SK-N-SH treated with all-trans-retinoic acid at 6 μM for 48 hours (cell line): ENCODE results near the gene PPM1H.

Experiments used
- ATAC-seq: fragments of 200-7000 bp; cut with Tn5 transposase; 3 replicates; pipeline ENCODE4 v1.9.1; 2020; ENCODE audit warnings: mild to moderate bottlenecking, moderate library complexity
- ARNTL ChIP-seq: fragments of 450-650 bp; formaldehyde crosslinking; IDR thresholded peaks from 2 replicates; pipeline ENCODE4 v1.5.0; 2020; ENCODE audit warnings: low read depth, mild to moderate bottlenecking, moderate library complexity, borderline replicate concordance
- ESRRG ChIP-seq: fragments of 250-450 bp; sonication (Bioruptor Pico); IDR thresholded peaks from 2 replicates; pipeline ENCODE4 v1.6.1; 2021; ENCODE audit warnings: mild to moderate bottlenecking
- GLIS3 ChIP-seq: fragments of 250-450 bp; sonication (Bioruptor Pico); IDR thresholded peaks from 2 replicates; pipeline ENCODE4 v1.5.0; 2020; ENCODE audit warnings: mild to moderate bottlenecking, moderate library complexity
- ISL1 ChIP-seq: fragments of 250-450 bp; sonication (Bioruptor Pico); IDR thresholded peaks from 2 replicates; pipeline ENCODE4 v2.1.2; 2022; ENCODE audit warnings: mild to moderate bottlenecking, moderate library complexity
- OSR1 ChIP-seq: fragments of 250-450 bp; sonication (Bioruptor Pico); IDR thresholded peaks from 2 replicates; pipeline ENCODE4 v1.8.0; 2022; ENCODE audit warnings: moderate library complexity, mild to moderate bottlenecking, inconsistent platforms
- PPARA ChIP-seq: fragments of 250-450 bp; sonication (Bioruptor Pico); IDR thresholded peaks from 2 replicates; pipeline ENCODE4 v1.5.0; 2020; ENCODE audit warnings: mild to moderate bottlenecking, borderline replicate concordance
- SNAI2 ChIP-seq: fragments of 250-450 bp; sonication (Bioruptor Pico); IDR thresholded peaks from 2 replicates; pipeline ENCODE4 v1.5.0; 2020; ENCODE audit warnings: mild to moderate bottlenecking, moderate library complexity
- TOX ChIP-seq: fragments of 250-450 bp; sonication (Bioruptor Pico); IDR thresholded peaks from 2 replicates; pipeline ENCODE4 v1.8.0; 2021; ENCODE audit warnings: mild to moderate bottlenecking, moderate library complexity, borderline replicate concordance
- ZC3H10 ChIP-seq: fragments of 250-450 bp; sonication (Bioruptor Pico); IDR thresholded peaks from 2 replicates; pipeline ENCODE4 v1.5.1; 2021; ENCODE audit warnings: mild to moderate bottlenecking, moderate library complexity
- ZFP3 ChIP-seq: fragments of 250-450 bp; sonication (Bioruptor Pico); IDR thresholded peaks from 2 replicates; pipeline ENCODE4 v1.5.0; 2020; ENCODE audit warnings: mild to moderate bottlenecking, moderate library complexity
- ZFP30 ChIP-seq: fragments of 450-650 bp; formaldehyde crosslinking; IDR thresholded peaks from 2 replicates; pipeline ENCODE4 v1.5.0; 2022; ENCODE audit warnings: mild to moderate bottlenecking, moderate library complexity
- ZNF565 ChIP-seq: fragments of 450-650 bp; formaldehyde crosslinking; conservative IDR thresholded peaks from 2 replicates; pipeline ENCODE4 v1.5.0; 2020; ENCODE audit warnings: low read depth, mild to moderate bottlenecking, moderate library complexity
- ZNF70 ChIP-seq: fragments of 450-650 bp; formaldehyde crosslinking; IDR thresholded peaks from 2 replicates; pipeline ENCODE4 v1.5.0; 2020; ENCODE audit warnings: mild to moderate bottlenecking, moderate library complexity
- ZNF8 ChIP-seq: fragments of 450-650 bp; formaldehyde crosslinking; IDR thresholded peaks from 2 replicates; pipeline ENCODE4 v1.5.0; 2020; ENCODE audit warnings: mild to moderate bottlenecking, moderate library complexity
- TF ChIP-seq, protein P1 (sequence below): fragments of 250-450 bp; sonication (Bioruptor Pico); IDR thresholded peaks from 2 replicates; pipeline ENCODE4 v1.5.1; 2021; ENCODE audit warnings: mild to moderate bottlenecking, moderate library complexity
- TF ChIP-seq, protein P2 (sequence below): fragments of 250-450 bp; sonication (Bioruptor Pico); IDR thresholded peaks from 2 replicates; pipeline ENCODE4 v1.8.0; 2021; ENCODE audit warnings: low read depth, mild to moderate bottlenecking, moderate library complexity, borderline replicate concordance
- TF ChIP-seq, protein P3 (sequence below): fragments of 250-450 bp; sonication (Bioruptor Pico); IDR thresholded peaks from 2 replicates; pipeline ENCODE4 v1.5.1; 2020; ENCODE audit warnings: low read depth, mild to moderate bottlenecking, moderate library complexity
- TF ChIP-seq, protein P4 (sequence below): fragments of 250-450 bp; sonication (Bioruptor Pico); IDR thresholded peaks from 2 replicates; pipeline ENCODE4 v1.8.0; 2020; ENCODE audit warnings: mild to moderate bottlenecking, moderate library complexity, borderline replicate concordance

The PPM1H gene

DNA sequence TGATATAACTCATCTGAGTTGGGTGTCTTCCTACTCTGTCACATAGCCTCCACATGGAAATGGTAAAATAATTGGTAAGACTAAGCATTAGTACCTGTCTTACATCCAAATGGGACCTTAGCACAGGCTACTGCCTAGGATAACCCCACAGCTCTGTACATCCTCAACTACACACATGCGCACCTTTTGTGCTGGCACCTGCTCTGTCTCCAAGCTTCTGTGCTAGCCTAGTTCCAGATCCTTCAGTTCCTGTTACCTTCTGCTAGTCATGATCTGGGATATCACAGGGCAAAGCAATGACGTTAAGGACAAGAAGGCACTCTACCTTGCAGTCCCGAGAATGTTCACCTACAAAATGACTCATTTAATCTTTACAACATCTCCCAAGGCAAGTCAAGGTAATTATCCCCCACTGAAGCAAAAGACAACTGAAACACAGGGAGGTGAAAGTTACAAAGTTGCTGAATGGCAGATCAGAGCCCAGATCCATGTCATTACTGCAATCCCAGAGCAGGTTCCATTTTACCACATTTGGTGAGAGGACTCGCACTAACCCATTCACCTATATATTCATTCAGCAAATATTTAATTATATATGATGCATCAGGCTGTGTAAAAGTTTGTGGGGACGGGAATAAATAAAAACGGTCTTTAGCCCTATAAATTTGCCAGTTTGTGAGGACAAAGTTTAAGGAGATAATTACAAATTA, 61.7 kb downstream of the PPM1H start:
- no peak for ATAC-seq
- TF ChIP-seq OSR1 (CRISPR knock-in tag): no peak
- TF ChIP-seq ZFP30: no peak
- TF ChIP-seq TOX (CRISPR knock-in tag): no peak
- TF ChIP-seq, protein P1, sequence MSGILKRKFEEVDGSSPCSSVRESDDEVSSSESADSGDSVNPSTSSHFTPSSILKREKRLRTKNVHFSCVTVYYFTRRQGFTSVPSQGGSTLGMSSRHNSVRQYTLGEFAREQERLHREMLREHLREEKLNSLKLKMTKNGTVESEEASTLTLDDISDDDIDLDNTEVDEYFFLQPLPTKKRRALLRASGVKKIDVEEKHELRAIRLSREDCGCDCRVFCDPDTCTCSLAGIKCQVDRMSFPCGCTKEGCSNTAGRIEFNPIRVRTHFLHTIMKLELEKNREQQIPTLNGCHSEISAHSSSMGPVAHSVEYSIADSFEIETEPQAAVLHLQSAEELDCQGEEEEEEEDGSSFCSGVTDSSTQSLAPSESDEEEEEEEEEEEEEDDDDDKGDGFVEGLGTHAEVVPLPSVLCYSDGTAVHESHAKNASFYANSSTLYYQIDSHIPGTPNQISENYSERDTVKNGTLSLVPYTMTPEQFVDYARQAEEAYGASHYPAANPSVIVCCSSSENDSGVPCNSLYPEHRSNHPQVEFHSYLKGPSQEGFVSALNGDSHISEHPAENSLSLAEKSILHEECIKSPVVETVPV (CRISPR knock-in tag): no peak
- TF ChIP-seq, protein P2, sequence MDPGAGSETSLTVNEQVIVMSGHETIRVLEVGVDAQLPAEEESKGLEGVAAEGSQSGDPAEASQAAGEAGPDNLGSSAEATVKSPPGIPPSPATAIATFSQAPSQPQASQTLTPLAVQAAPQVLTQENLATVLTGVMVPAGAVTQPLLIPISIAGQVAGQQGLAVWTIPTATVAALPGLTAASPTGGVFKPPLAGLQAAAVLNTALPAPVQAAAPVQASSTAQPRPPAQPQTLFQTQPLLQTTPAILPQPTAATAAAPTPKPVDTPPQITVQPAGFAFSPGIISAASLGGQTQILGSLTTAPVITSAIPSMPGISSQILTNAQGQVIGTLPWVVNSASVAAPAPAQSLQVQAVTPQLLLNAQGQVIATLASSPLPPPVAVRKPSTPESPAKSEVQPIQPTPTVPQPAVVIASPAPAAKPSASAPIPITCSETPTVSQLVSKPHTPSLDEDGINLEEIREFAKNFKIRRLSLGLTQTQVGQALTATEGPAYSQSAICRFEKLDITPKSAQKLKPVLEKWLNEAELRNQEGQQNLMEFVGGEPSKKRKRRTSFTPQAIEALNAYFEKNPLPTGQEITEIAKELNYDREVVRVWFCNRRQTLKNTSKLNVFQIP (CRISPR knock-in tag): no peak
- TF ChIP-seq, protein P3, sequence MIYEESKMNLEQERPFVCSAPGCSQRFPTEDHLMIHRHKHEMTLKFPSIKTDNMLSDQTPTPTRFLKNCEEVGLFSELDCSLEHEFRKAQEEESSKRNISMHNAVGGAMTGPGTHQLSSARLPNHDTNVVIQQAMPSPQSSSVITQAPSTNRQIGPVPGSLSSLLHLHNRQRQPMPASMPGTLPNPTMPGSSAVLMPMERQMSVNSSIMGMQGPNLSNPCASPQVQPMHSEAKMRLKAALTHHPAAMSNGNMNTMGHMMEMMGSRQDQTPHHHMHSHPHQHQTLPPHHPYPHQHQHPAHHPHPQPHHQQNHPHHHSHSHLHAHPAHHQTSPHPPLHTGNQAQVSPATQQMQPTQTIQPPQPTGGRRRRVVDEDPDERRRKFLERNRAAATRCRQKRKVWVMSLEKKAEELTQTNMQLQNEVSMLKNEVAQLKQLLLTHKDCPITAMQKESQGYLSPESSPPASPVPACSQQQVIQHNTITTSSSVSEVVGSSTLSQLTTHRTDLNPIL (CRISPR knock-in tag): no peak
- TF ChIP-seq ESRRG (CRISPR knock-in tag): no peak
- TF ChIP-seq ZNF565 (CRISPR knock-in tag): no peak
- TF ChIP-seq, protein P4, sequence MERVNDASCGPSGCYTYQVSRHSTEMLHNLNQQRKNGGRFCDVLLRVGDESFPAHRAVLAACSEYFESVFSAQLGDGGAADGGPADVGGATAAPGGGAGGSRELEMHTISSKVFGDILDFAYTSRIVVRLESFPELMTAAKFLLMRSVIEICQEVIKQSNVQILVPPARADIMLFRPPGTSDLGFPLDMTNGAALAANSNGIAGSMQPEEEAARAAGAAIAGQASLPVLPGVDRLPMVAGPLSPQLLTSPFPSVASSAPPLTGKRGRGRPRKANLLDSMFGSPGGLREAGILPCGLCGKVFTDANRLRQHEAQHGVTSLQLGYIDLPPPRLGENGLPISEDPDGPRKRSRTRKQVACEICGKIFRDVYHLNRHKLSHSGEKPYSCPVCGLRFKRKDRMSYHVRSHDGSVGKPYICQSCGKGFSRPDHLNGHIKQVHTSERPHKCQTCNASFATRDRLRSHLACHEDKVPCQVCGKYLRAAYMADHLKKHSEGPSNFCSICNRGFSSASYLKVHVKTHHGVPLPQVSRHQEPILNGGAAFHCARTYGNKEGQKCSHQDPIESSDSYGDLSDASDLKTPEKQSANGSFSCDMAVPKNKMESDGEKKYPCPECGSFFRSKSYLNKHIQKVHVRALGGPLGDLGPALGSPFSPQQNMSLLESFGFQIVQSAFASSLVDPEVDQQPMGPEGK (CRISPR knock-in tag): no peak
- no peak for TF ChIP-seq PPARA (CRISPR knock-in tag)
- TF ChIP-seq ISL1 (CRISPR knock-in tag): no peak
- TF ChIP-seq GLIS3: no peak

DNA sequence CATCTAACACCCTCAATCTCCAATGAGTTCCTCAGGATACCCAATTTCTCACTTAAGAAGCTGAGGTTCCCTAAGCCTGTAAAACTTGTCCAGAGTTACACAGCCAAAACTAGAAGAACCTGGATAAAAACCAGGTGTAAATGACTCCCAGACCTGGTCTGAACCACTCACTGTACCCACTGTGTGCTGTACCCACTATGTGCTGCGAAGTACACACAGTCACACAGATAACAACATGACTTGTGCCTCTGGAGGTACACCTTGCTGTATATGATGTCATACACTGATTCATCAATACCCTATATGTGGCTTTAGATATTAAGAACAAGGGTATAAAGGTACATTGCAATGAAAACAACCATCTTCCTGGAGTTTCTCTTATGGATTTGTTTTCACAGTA, 66.1 kb downstream of the PPM1H start:
- no peak for ATAC-seq
- TF ChIP-seq ARNTL (no peak), ZFP3 (CRISPR knock-in tag) (no peak), ZNF70 (no peak), ZFP30 (no peak), ZNF8 (CRISPR knock-in tag) (no peak), GLIS3 (no peak), ISL1 (CRISPR knock-in tag) (no peak), ZC3H10 (no peak), SNAI2 (CRISPR knock-in tag) (no peak), TOX (CRISPR knock-in tag) (no peak), ESRRG (CRISPR knock-in tag) (no peak)
- TF ChIP-seq, protein P3 (CRISPR knock-in tag): no peak
- TF ChIP-seq, protein P4 (CRISPR knock-in tag): no peak
- TF ChIP-seq, protein P2 (CRISPR knock-in tag): no peak
- TF ChIP-seq, protein P1 (CRISPR knock-in tag): no peak
